Mucosa of descending colon (tissue), 3 donors: ENCODE results near the gene ETV6. TPM values are rescaled to one million over a fixed set of nuclear protein-coding genes. Genes with fewer than 3 reads are reported as not detected.
"Not testable (repeated sequence)": the region's sequence is repeated elsewhere in the genome, so short reads cannot be mapped to it uniquely, and the experiment has no call there.

ENCODE experiments used
- ATAC-seq: fragments of 200-7000 bp; cut with Tn5 transposase; one replicate; pipeline ENCODE4 v1.9.1; 2020; ENCODE audit warnings: mild to moderate bottlenecking, moderate library complexity
- DNase-seq, 3 donors: peaks; one replicate each; pipeline ENCODE4 v3.0.0-alpha.2; 2020
- H3K36me3 ChIP-seq: fragments of 200-600 bp; one replicate; pipeline ENCODE4 v1.8.0; 2021; ENCODE audit warnings: low read depth, mild to moderate bottlenecking
- H3K4me1 ChIP-seq: fragments of 200-600 bp; one replicate; pipeline ENCODE4 v1.8.0; 2021; ENCODE audit warnings: low read depth, mild to moderate bottlenecking
- H3K4me3 ChIP-seq: fragments of 200-600 bp; one replicate; pipeline ENCODE4 v1.8.0; 2021; ENCODE audit warnings: mild to moderate bottlenecking
- H3K9me3 ChIP-seq: fragments of 200-600 bp; one replicate; pipeline ENCODE4 v1.8.0; 2021; ENCODE audit warnings: mild to moderate bottlenecking
- CTCF ChIP-seq: fragments of 200-600 bp; IDR thresholded peaks from one replicate; pipeline ENCODE4 v1.8.0; 2022; ENCODE audit warnings: antibody characterized with exemption, mild to moderate bottlenecking
- intact Hi-C, 2 donors: fragments of 100-400 bp; cut with DNase I in 1 of 2; cut with micrococcal nuclease in 1 of 2; formaldehyde crosslinking; loops; one replicate each; pipeline versions ENCODE4 v1.11.0 to v1.11.1; 2022; cut with DNase I, micrococcal nuclease
- total RNA-seq, 3 donors: library from RNA; stranded (reverse); fragmentation: NEBNext Ultra II Directional in 2 of 3; extraction: Animal tissue kit (Norgen Biotek cat#: 25700) in 2 of 3; gene quantifications; one replicate each; pipeline versions ENCODE4 v1.2.1 to v1.2.4, GENCODE V29; 2021 to 2023
- donor health status: DM: no; HTN: no; CAD: no; lungs with moderate emphysema.
- donor health status: DM: no; HTN: no; CAD: no.
- donor health status: DM: no; HTN: yes; CAD: no.

Gene ETV6
- total RNA-seq, 3 donors from 2014 or later, result 60.9 to 74.3 (median 72.8) TPM

GRCh38 chr12:11677752-11678151 lies 28.3 kb downstream of the ETV6 start:
- TF ChIP-seq CTCF, result no peak
- Histone ChIP-seq H3K9me3 (no peaks in the 10 kb centered on the region), H3K4me3 (no peak overlapping the region), H3K4me1 (peaks cover 15% of the 10 kb centered on the region), H3K36me3 (no peaks in the 10 kb centered on the region)
- intact Hi-C loops, result no loop called here
- no peak for ATAC-seq
- DNase-seq, result no peak

- intact Hi-C loops, result no loop called here
- ATAC-seq (no peak), DNase-seq (no peak)
- no peak overlapping the region for H3K4me3 ChIP-seq
- no peaks in the 10 kb centered on the region for H3K36me3 ChIP-seq
- H3K9me3 ChIP-seq, result no peaks in the 10 kb centered on the region
- no peak for TF ChIP-seq CTCF
- H3K4me1 ChIP-seq, result peaks cover 15% of the 10 kb centered on the region
These were observed 29.3 kb downstream of the ETV6 start for GRCh38 chr12:11678781-11679180.

GRCh38 chr12:11681207-11681606 lies 31.7 kb downstream of the ETV6 start:
- no peaks in the 10 kb centered on the region for H3K9me3 ChIP-seq
- DNase-seq (no peak), ATAC-seq (no peak)
- H3K4me1 ChIP-seq, result peaks cover 17% of the 10 kb centered on the region
- no peak for TF ChIP-seq CTCF
- H3K4me3 ChIP-seq, result no peak overlapping the region
- intact Hi-C loops, result no loop called here
- no peaks in the 10 kb centered on the region for H3K36me3 ChIP-seq

GRCh38 chr12:11681695-11682094 lies 32.2 kb downstream of the ETV6 start:
- H3K4me3 ChIP-seq, ATAC-seq, H3K9me3 ChIP-seq, DNase-seq, H3K36me3 ChIP-seq, intact Hi-C loops: not testable (repeated sequence)
- peaks cover 15% of the 10 kb centered on the region for H3K4me1 ChIP-seq

- intact Hi-C loops, result no loop called here
- ATAC-seq, result no peak
- peaks cover 22% of the 10 kb centered on the region for H3K4me1 ChIP-seq
- H3K4me3 ChIP-seq, result no peak overlapping the region
- H3K9me3 ChIP-seq, result no peaks in the 10 kb centered on the region
- DNase-seq, result no peak
- H3K36me3 ChIP-seq, result no peaks in the 10 kb centered on the region
- TF ChIP-seq CTCF, result no peak
These were observed 34.9 kb downstream of the ETV6 start for GRCh38 chr12:11684393-11684792.

GRCh38 chr12:11684811-11685210 lies 35.3 kb downstream of the ETV6 start:
- H3K4me3 ChIP-seq, result no peak overlapping the region
- no peaks in the 10 kb centered on the region for H3K9me3 ChIP-seq
- no peak for TF ChIP-seq CTCF
- DNase-seq, result no peak
- no peak for ATAC-seq
- H3K36me3 ChIP-seq, result no peaks in the 10 kb centered on the region
- peaks cover 22% of the 10 kb centered on the region for H3K4me1 ChIP-seq
- intact Hi-C loops, result no loop called here
